Islet precursor cell (in vitro differentiated cells): Measurements from ENCODE around the gene S100A14.
"Not testable (repeated sequence)": the region's sequence is repeated elsewhere in the genome, so short reads cannot be mapped to it uniquely, and the experiment has no call there.

Experiments
- DNase-seq: peaks from one replicate; pipeline ENCODE4 v3.0.0-alpha.2; 2018

The S100A14 gene

GRCh38 chr1:153616144-153616916, at the start of gene S100A14:
TSS of gene S100A14 (minus strand) at chr1:153616325. CDS start at chr1:153615858, 467 bp downstream.
- peak; percentile 74 for DNase-seq

- DNase-seq: no peak
These were observed 47.1 kb upstream of the S100A14 start for GRCh38 chr1:153663211-153663610.

- DNase-seq: no peak
These were observed 46.1 kb upstream of the S100A14 start for GRCh38 chr1:153662269-153662668.

- DNase-seq: no peak
These were observed 45.1 kb upstream of the S100A14 start for GRCh38 chr1:153661111-153661708.

DNA sequence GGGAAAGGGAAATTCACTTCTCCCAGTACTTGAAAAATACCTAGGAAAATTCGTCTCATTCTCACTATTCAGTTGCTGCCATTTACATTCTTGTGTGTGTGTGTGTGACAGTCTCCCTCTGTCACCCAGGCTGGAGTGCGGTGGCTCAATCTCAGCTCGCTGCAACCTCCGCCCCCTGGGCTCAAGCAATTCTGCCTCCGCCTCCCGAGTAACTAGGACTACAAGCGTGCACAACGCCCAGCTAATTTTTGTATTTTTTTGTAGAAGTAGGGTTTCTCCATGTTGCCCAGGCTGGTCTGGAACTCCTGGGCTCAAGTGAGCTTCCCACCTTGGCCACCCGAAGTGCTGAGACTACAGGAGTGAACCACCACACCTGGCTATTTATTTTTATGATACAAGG, 43.5 kb upstream of the S100A14 start:
- DNase-seq: no peak

GRCh38 chr1:153659175-153659534, 43.0 kb upstream of the S100A14 start:
- no peak for DNase-seq

GRCh38 chr1:153658400-153659174, 42.5 kb upstream of the S100A14 start, which contains the start of gene SNAPIN:
TSS of gene SNAPIN (plus strand) at chr1:153658703. CDS start at chr1:153658744, 41 bp downstream.
- peak; percentile 95 for DNase-seq

- no peak for DNase-seq
These were observed 39.2 kb upstream of the S100A14 start for GRCh38 chr1:153655333-153655732.

DNA sequence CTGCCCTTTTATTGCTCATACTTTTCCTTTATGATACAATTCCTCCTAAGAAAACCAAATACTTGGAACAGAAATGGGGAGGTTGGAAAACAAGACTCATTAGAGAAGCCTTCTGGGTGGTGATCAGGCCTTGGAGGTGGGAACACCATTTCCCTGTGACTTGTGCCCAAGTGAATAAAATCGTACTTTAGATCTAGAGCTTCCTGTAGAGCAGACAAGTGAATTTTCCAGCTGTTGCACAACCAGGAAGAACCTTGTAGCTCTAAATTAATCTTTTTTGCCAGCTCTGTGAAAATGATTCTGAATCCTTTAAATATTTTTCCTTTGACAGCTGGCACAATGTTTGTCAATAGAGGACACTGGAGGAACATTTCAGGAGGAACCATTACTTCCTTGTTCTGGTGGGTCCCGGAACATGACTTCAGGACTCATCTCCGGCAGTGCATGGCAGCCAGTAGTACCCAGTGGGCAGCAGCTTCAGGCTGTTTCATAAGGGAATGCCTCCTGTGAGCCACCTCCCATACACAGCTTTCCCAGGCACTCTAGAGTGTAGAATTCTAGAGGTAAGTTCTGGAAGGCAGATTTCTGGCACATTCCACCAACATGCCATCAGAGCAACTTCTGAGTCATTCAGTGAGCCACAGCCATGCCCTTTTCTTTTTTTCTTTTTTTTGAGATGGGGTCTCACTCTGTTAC, 36.8 kb upstream of the S100A14 start:
- peak; percentile 63 for DNase-seq

- DNase-seq: no peak
These were observed 35.6 kb upstream of the S100A14 start for GRCh38 chr1:153651771-153652170.

- no peak for DNase-seq
These were observed 33.7 kb upstream of the S100A14 start for GRCh38 chr1:153649863-153650235.

DNA sequence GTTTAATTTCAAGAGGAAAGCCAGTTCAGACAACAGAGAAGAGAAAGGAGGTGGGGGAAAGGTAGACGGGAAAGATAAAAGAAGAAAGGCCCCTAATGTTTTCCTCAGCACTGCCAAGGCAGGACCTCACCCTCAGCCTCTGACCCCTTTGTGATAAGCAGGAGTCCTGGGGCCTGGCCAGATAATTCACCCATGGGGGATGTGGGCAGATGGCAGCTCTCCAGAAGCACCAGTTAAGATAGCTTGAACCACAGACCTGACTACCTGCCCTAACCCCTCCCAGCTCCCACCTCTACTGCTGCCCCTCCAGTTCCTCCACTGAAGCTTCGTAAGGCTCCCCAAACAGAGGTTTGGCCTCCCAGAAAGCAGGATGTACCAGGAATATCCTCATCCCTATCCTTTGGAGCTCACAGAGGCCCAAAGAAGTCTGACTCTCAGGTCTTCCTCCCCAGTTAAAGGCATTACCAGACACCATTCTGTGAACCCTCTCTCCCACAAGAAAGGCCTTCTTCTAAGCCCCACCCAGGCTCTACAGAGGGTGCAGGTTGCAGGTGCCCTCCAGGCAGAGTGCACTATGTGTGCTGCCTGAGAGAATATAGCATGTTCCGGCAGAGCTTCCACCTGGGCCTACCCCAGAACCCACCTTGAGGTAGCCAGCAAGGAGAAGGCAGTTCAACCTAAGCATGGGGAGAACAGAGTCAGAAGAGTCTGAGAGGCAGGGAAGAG, 33.2 kb upstream of the S100A14 start:
- no peak for DNase-seq

GRCh38 chr1:153648000-153648643, 32.0 kb upstream of the S100A14 start:
- DNase-seq: no peak

GRCh38 chr1:153647346-153647714, 31.2 kb upstream of the S100A14 start:
- DNase-seq: no peak

- no peak for DNase-seq
These were observed 30.7 kb upstream of the S100A14 start for GRCh38 chr1:153646672-153647345.

DNA sequence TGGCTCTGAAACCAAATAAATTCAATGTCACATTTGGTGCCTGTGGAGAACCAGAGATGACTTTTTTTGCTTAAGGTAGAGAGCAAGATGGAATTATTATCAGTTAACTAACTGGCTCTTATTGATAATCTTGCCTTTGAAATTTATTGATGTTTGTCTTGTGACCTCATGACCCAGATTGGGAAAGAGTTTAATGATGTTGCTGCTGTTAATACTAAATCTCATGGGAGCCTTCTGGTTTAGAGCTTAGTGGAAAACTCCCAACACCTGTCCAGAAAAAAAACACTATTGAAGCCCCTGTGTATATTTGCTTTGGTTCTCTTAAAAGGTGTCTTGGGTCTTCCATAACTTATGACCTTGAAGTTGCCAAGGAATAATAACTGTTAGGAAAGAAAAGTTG, 27.7 kb upstream of the S100A14 start:
- no peak for DNase-seq

DNA sequence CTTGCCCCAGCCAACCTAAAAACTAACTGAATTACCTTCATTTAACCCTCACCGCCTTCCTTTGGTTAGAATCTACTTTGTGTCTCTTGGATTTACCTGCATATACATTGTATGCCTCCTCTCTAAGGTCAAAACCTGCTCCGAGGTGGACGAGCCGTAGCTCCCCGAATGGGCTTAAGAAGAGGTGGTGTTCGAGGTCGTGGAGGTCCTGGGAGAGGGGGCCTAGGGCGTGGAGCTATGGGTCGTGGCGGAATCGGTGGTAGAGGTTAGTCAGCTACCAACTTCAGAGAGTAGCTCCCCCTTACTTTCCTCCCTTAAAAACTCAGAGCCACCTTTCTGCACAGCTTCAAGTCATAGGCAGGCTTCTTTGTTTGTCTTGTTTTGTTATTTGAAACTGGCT, 27.0 kb upstream of the S100A14 start:
- DNase-seq: no peak

- no peak for DNase-seq
These were observed 26.0 kb upstream of the S100A14 start for GRCh38 chr1:153642161-153642560.

DNA sequence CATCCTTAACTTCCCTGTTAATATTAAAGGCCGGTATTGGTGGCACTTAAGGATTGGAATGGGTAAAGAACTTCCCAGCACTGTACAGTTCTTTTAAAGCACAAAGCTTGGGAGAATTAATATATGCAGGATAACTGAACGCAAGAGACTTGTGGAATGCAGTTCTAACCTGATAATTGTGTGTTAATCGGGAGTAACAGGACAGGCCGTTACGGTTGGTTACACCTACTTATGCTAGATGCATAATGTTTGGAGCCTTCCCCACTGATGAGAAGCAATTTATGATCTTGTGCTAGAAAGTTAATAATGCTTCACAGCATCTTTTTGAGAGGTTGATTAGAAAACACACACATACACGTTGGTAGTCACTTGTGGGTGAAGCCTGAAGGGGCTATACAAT, 24.7 kb upstream of the S100A14 start:
- DNase-seq: no peak

DNA sequence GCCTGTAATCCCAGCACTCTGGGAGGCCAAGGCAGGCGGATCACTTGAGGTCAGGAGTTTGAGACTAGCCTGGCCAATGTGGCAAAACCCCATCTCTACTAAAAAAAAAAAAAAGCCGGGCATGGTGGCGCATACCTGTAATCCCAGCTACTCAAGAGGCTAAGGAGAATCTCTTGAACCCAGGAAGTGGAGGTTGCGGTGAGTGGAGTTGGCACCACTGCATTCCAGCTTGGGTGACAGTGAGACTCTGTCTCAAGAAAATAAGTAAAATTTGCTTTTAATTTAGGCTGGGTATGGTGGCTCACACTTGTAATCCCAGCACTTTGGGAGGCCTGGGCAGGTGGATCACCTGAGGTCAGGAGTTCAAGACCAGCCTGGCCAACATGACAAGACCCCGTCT, 24.1 kb upstream of the S100A14 start:
- not testable (repeated sequence) for DNase-seq

- DNase-seq: no peak
These were observed 23.2 kb upstream of the S100A14 start for GRCh38 chr1:153639280-153639679.
